HepG2 (cell line): ENCODE results near the gene RBBP8NL. TPM values are rescaled to one million over a fixed set of nuclear protein-coding genes. Genes with fewer than 3 reads are reported as not detected.

Source experiments
- AGO1 ChIP-seq: fragments of 200-400 bp; formaldehyde crosslinking; IDR thresholded peaks from 2 replicates; pipeline ENCODE4 v1.6.1; 2017; ENCODE audit warnings: mild to moderate bottlenecking, low read depth, low read length, moderate library complexity; ENCODE audit not compliant: poor library complexity, severe bottlenecking
- AGO2 ChIP-seq: fragments of 200-400 bp; formaldehyde crosslinking; optimal IDR thresholded peaks from 2 replicates; pipeline ENCODE3; 2017; ENCODE audit warnings: mild to moderate bottlenecking, low read depth, low read length, moderate library complexity
- HNF1B ChIP-seq: sonication (generic); formaldehyde crosslinking; IDR thresholded peaks from 2 replicates; pipeline ENCODE4 v1.5.1; 2020; ENCODE audit warnings: mild to moderate bottlenecking, moderate library complexity, missing genetic modification reagents
- KMT2B ChIP-seq: IDR thresholded peaks from 2 replicates; pipeline ENCODE4 v1.6.1; 2016; ENCODE audit warnings: missing genetic modification reagents, missing compliant biosample characterization
- MIER2 ChIP-seq: IDR thresholded peaks from 2 replicates; pipeline ENCODE4 v1.6.1; 2016; ENCODE audit warnings: missing biosample characterization, missing genetic modification reagents
- REPIN1 ChIP-seq: sonication (generic); formaldehyde crosslinking; IDR thresholded peaks from 2 replicates; pipeline ENCODE4 v1.8.0; 2022; ENCODE audit warnings: missing genetic modification reagents, low read depth, mild to moderate bottlenecking, borderline replicate concordance
- SAFB2 ChIP-seq: sonication (generic); formaldehyde crosslinking; IDR thresholded peaks from 2 replicates; pipeline ENCODE4 v1.5.1; 2020; ENCODE audit warnings: missing genetic modification reagents, low read depth, mild to moderate bottlenecking, borderline replicate concordance
- SKI ChIP-seq: fragments of 450-650 bp; IDR thresholded peaks from one replicate; pipeline ENCODE4 v1.6.1; 2018; ENCODE audit warnings: mild to moderate bottlenecking; ENCODE audit not compliant: partially characterized antibody
- SP2 ChIP-seq: sonication (generic); formaldehyde crosslinking; IDR thresholded peaks from 2 replicates; pipeline ENCODE4 v1.5.1; 2020; ENCODE audit warnings: mild to moderate bottlenecking, missing genetic modification reagents
- YY1 ChIP-seq: IDR thresholded peaks from 2 replicates; pipeline ENCODE4 v1.6.1; 2011; ENCODE audit warnings: low read length, low read depth, moderate library complexity, mild to moderate bottlenecking; ENCODE audit not compliant: insufficient read depth, insufficient replicate concordance
- ZNF354B ChIP-seq: sonication (generic); formaldehyde crosslinking; IDR thresholded peaks from 2 replicates; pipeline ENCODE4 v1.8.0; 2022; ENCODE audit warnings: mild to moderate bottlenecking, missing genetic modification reagents
- ZNF441 ChIP-seq: sonication (generic); formaldehyde crosslinking; IDR thresholded peaks from 2 replicates; pipeline ENCODE4 v1.7.0; 2021; ENCODE audit warnings: missing genetic modification reagents, borderline replicate concordance
- ZNF512 ChIP-seq: sonication (generic); formaldehyde crosslinking; IDR thresholded peaks from 2 replicates; pipeline ENCODE4 v1.4.0; 2020; ENCODE audit warnings: mild to moderate bottlenecking, missing genetic modification reagents
- ZNF703 ChIP-seq: sonication (generic); formaldehyde crosslinking; IDR thresholded peaks from 2 replicates; pipeline ENCODE4 v1.5.1; 2020; ENCODE audit warnings: missing genetic modification reagents, mild to moderate bottlenecking, moderate library complexity, borderline replicate concordance
- ZNF772 ChIP-seq: sonication (generic); formaldehyde crosslinking; IDR thresholded peaks from 2 replicates; pipeline ENCODE4 v1.5.0; 2020; ENCODE audit warnings: mild to moderate bottlenecking, missing genetic modification reagents
- ZNF800 ChIP-seq: sonication (generic); formaldehyde crosslinking; IDR thresholded peaks from 2 replicates; pipeline ENCODE4 v1.4.0; 2020; ENCODE audit warnings: missing genetic modification reagents
- ZXDC ChIP-seq: sonication (generic); formaldehyde crosslinking; IDR thresholded peaks from 2 replicates; pipeline ENCODE4 v1.5.0; 2020; ENCODE audit warnings: mild to moderate bottlenecking, missing genetic modification reagents
- polyA plus RNA-seq, 8 experiments: library from polyadenylated mRNA; depleted of rRNA in 3 of 8; stranded (reverse) in 7 of 8; unstranded in 1 of 8; fragments of >200 nt; fragmentation: Illumina TruSeq in 4 of 8; extraction: Trizol in 4 of 8; gene quantifications; 2 replicates each; pipeline versions ENCODE4 v1.2.1 to v1.2.3, GENCODE V29; 2011 to 2016; ENCODE audit warnings: low read depth in 4 of 8, missing spikeins in 1 of 8, mixed read lengths in 1 of 8; ENCODE audit not compliant: insufficient read depth in 1 of 8
- total RNA-seq, 5 experiments: library from RNA; depleted of rRNA; stranded (reverse); fragments of >200 nt; fragmentation: Illumina TruSeq; extraction: Trizol; gene quantifications; 2 replicates each; pipeline ENCODE4 v1.2.3, GENCODE V29; 2016; ENCODE audit warnings: low read depth in 1 of 5

The RBBP8NL gene
- total and polyA plus RNA-seq, 2 of the 13 experiments (the other 11 are each of a cell fraction or from before 2014, with no cell fraction given): 0.69 to 0.86 TPM

GRCh38 chr20:62371588-62372041, 55.7 kb downstream of the RBBP8NL start (continued):
- no peak for TF ChIP-seq HNF1B (CRISPR knock-in tag)
- no peak for TF ChIP-seq ZNF703 (CRISPR knock-in tag)
- TF ChIP-seq AGO1: peak; percentile 83
- no peak for TF ChIP-seq SKI
- no peak for TF ChIP-seq ZNF354B (CRISPR knock-in tag)
- TF ChIP-seq MIER2 (CRISPR knock-in tag): no peak
- TF ChIP-seq ZNF772 (CRISPR knock-in tag): no peak
- TF ChIP-seq ZNF512 (CRISPR knock-in tag): no peak
- no peak for TF ChIP-seq ZNF441 (CRISPR knock-in tag)
- peak; percentile 89 for TF ChIP-seq AGO2
- TF ChIP-seq REPIN1 (CRISPR knock-in tag): no peak
- no peak for TF ChIP-seq YY1
- TF ChIP-seq KMT2B (CRISPR knock-in tag): no peak
- TF ChIP-seq SP2 (CRISPR knock-in tag): no peak
- 0 out of 2 replicates have a peak, but pooled peaks have one; percentile 1 for TF ChIP-seq ZXDC (CRISPR knock-in tag)
- no peak for TF ChIP-seq ZNF800
- no peak for TF ChIP-seq SAFB2
